ENCODE measurements around the gene HADH.

Gene HADH

DNA sequence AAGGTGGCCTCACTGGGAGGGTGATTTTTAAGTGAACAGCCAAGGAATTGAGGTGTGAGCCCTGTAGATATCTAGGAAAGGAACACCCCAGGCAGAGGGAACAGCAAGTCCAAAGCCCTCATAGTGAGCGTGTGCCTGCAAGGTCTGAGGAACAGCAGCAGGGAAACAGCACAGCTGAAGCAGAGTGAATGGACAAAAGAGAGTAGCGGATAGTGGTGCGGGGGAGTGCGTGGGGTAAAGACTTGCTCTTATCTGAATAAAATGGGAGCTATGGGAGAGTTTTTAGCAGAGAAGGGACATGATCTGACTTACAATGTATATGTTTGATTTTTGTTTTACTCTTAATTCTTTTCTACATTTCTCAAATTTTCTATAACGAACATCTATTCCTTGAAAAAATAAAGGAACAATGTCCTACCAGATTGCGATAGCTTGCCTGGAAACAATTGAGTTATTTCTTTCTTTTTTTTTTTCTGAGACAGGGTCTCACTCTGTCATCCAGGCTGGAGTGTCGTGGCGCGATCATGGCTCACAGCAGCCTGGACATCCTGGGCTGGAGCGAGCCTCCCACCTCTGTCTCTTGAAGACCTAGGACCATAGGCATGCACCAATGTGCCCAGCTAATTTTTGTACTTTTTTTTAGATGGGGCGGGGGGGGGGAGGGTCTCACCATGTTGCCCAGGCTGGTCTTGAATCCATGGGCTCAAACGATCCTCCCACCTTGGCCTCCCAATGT, 19.5 kb upstream of the HADH start:
- DNase-seq (ENCODE audit: low read depth), result no peak
- TF ChIP-seq, protein P1, sequence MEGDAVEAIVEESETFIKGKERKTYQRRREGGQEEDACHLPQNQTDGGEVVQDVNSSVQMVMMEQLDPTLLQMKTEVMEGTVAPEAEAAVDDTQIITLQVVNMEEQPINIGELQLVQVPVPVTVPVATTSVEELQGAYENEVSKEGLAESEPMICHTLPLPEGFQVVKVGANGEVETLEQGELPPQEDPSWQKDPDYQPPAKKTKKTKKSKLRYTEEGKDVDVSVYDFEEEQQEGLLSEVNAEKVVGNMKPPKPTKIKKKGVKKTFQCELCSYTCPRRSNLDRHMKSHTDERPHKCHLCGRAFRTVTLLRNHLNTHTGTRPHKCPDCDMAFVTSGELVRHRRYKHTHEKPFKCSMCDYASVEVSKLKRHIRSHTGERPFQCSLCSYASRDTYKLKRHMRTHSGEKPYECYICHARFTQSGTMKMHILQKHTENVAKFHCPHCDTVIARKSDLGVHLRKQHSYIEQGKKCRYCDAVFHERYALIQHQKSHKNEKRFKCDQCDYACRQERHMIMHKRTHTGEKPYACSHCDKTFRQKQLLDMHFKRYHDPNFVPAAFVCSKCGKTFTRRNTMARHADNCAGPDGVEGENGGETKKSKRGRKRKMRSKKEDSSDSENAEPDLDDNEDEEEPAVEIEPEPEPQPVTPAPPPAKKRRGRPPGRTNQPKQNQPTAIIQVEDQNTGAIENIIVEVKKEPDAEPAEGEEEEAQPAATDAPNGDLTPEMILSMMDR (conservative IDR thresholded peaks at IDR 0.05; ENCODE audit: low read depth, low read length), result no peak
- H3K4me3 ChIP-seq (ENCODE audit: low read length), result no peak overlapping the region

DNA sequence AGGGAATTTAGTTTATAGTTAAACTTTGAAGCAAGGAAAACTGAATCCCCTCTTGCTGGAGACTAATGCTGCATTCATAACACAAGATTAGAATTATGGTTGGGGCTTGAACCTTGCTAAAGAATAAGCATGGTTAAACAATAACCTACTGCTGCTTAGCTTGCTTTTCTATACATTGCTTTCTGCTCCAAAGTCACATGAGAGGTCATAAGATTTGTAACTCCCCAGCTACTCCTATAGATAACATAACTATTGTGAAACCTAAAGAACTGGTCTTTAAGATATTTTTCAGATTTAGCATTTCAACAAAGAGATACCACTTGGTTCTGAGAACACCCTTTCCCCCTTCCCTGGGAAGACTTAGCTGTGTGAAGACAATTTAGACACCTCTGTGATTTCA, 17.1 kb upstream of the HADH start:
- H3K4me3 ChIP-seq (ENCODE audit: low read length), result no peak overlapping the region
- no peak for DNase-seq (ENCODE audit: low read depth)
- TF ChIP-seq, protein P1 (conservative IDR thresholded peaks at IDR 0.05; ENCODE audit: low read depth, low read length), result no peak

DNA sequence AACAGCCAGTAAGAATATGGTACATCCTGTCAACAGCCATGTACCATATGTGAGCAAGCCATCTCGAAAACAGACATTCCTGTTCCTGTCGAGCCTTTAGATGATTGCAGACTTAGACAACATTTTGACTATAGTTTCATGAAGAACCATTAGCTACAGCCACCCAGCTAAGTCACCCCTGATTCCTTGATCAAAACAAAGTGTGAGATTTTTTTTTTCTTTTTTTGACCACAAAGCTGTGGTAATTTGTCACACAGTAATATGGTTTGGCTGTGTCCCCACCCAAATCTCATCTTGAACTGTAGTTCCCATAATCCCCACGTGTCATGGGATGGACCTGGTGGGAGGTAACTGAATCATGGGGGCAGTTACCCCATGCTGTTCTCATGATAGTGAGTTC, 15.2 kb upstream of the HADH start:
- TF ChIP-seq, protein P1 (conservative IDR thresholded peaks at IDR 0.05; ENCODE audit: low read depth, low read length), result no peak
- no peak overlapping the region for H3K4me3 ChIP-seq (ENCODE audit: low read length)
- DNase-seq (ENCODE audit: low read depth), result no peak

DNA sequence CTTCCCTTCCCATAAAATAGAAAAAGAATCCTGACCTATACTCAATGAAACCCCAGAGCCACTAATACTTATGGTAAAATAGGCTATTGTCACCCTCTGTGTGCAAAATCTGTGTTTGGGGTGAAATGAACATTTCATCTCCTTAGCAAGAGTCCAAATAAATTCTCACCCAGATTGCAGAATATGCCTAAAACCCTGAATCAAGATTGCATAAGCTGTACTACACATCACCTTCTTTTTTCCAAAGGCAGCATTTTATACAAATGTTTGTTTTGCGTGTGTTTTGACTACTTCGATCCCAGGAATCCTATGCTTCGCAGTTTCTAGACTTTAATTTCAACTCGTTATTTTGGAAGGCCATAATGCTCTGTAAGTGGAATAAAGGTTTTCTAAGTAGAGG, 12.2 kb upstream of the HADH start:
- H3K4me3 ChIP-seq (ENCODE audit: low read length), result no peak overlapping the region
- DNase-seq (ENCODE audit: low read depth), result no peak
- TF ChIP-seq, protein P1 (conservative IDR thresholded peaks at IDR 0.05; ENCODE audit: low read depth, low read length), result no peak

DNA sequence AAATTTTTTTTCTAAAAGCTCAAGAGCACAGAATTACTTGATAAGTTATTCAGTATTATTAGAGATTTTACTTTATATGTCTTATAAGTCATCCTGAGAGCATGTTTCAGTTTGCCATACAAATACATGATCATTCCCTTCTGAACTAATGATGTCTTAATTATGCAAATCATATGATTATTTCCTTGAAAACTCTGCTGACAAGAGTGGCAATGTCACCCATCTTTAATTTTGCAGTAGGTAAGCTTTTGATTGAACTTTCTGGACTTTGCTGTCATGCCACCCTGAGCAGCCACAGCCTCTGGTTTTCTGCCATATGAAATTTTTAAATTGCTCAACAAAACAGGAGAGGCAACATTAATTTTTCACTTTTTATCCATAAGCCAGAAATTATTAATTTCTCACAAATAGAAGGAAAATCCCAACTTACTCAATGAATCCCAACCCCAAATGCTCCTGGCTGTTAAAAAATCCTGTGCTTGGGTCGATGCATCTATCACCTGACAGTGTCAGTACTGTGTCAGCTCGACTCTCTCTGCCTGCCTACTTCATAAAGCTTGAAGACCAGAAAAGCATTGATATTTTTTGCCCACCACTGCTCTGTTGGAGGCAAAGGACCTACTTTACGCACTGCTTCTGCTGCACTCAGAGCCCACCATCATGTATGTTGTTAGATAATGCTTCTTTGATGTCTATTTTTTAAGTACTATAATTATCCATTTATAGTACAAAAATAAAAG, 11.6 kb upstream of the HADH start:
- TF ChIP-seq, protein P1 (conservative IDR thresholded peaks at IDR 0.05; ENCODE audit: low read depth, low read length), result no peak
- no peak overlapping the region for H3K4me3 ChIP-seq (ENCODE audit: low read length)
- DNase-seq (ENCODE audit: low read depth), result no peak

DNA sequence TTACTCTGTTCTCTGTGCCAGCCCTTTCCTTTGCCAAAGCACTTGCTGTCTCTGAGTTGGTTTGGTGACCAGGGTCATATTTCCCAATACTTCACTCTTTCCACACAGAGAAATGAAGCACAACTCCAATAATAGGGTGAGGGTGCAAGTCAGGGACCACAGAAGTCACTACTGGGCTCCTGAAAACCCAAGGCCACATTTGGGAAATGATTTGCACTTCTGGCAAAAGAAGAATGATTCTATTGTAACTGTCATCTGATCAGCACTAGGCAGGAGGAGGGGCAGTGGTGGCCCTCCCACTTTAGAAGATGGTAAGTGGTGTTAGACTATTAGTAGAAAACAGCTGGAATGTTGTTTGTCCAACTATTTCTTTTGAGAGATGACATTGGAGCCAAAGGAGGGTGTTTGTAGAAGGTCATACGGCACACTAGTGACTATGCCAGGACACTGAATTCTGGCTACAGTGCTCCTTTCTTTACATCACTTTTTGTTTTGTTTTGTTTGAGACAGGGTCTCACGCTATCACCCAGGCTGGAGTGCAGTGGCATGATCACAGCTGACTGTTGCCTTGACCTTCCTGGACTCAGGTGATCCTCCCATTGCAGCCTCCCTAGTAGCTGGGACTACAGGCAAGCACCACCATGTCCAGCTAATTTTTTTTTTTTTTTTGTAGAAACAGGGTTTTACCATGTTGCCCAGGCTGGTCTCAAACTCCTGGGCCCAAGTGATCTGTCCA, 10.8 kb upstream of the HADH start:
- TF ChIP-seq, protein P1 (conservative IDR thresholded peaks at IDR 0.05; ENCODE audit: low read depth, low read length), result no peak
- no peak for DNase-seq (ENCODE audit: low read depth)
- H3K4me3 ChIP-seq (ENCODE audit: low read length), result no peak overlapping the region

Measured in retinal pigment epithelial cell (primary cell).